Heart left ventricle (tissue), 16 donors: ENCODE data around the gene RBBP8. TPM values are rescaled to one million over a fixed set of nuclear protein-coding genes. Genes with fewer than 3 reads are reported as not detected.

ENCODE experiments used
- ATAC-seq, 4 donors: fragments of 200-7000 bp; cut with Tn5 transposase; one replicate each; pipeline ENCODE4 v1.9.1; 2020 to 2022; ENCODE audit warnings: moderate library complexity in 4 of 4, mild to moderate bottlenecking in 3 of 4, moderate number of reproducible peaks in 1 of 4
- DNase-seq, 5 donors: peaks; one replicate each; pipeline ENCODE4 v3.0.0-alpha.2; 2020
- H3K27ac ChIP-seq, 12 donors: fragments of 200-600 bp; sonication (generic) in 4 of 12; one replicate each; pipeline versions ENCODE4 v1.5.0 to v1.8.0; 2016 to 2022; ENCODE audit warnings: mild to moderate bottlenecking in 2 of 12
- H3K27me3 ChIP-seq, 9 donors: fragments of 200-600 bp; sonication (generic) in 2 of 9; one replicate each; pipeline versions ENCODE4 v1.5.1 to v1.8.0; 2016 to 2022; ENCODE audit warnings: mild to moderate bottlenecking in 3 of 9
- H3K36me3 ChIP-seq, 9 donors: fragments of 200-600 bp; sonication (generic) in 2 of 9; one replicate each; pipeline versions ENCODE4 v1.5.0 to v1.8.0; 2018 to 2022; ENCODE audit warnings: mild to moderate bottlenecking in 2 of 9
- H3K4me1 ChIP-seq, 12 donors: fragments of 200-600 bp; sonication (generic) in 4 of 12; one replicate each; pipeline versions ENCODE4 v1.5.0 to v1.8.0; 2016 to 2022; ENCODE audit warnings: mild to moderate bottlenecking in 3 of 12
- H3K4me3 ChIP-seq, 12 donors: fragments of 200-600 bp; sonication (generic) in 4 of 12; one replicate each; pipeline versions ENCODE4 v1.5.0 to v1.8.0; 2017 to 2022; ENCODE audit warnings: mild to moderate bottlenecking in 9 of 12, moderate library complexity in 4 of 12
- H3K9me3 ChIP-seq, 12 donors: fragments of 200-600 bp; sonication (generic) in 4 of 12; one replicate each; pipeline versions ENCODE4 v1.5.0 to v1.8.0; 2016 to 2022; ENCODE audit warnings: mild to moderate bottlenecking in 1 of 12
- CTCF ChIP-seq, 12 donors: fragments of 200-600 bp; sonication (generic) in 4 of 12; IDR thresholded peaks; one replicate each; pipeline versions ENCODE4 v1.5.0 to v1.8.0; 2018 to 2022; ENCODE audit warnings: antibody characterized with exemption in 12 of 12, mild to moderate bottlenecking in 5 of 12
- POLR2A ChIP-seq, 2 donors: fragments of 450-650 bp; IDR thresholded peaks; one replicate each; pipeline ENCODE4 v1.6.1; 2017; ENCODE audit warnings: antibody characterized with exemption in 2 of 2, mild to moderate bottlenecking in 2 of 2, moderate library complexity in 2 of 2
- WGBS, 4 donors: extraction: QIAGEN DNeasy Blood & Tissue Kit in 2 of 4; methylation state at CpG; one replicate each; pipeline versions ENCODE4 v1.1.5 to v1.1.7; 2013 to 2018; 5-methylcytosine and 5-hydroxymethylcytosine counted together
- intact Hi-C, 10 donors: fragments of 100-400 bp; cut with DNase I; formaldehyde crosslinking; loops; one replicate each; pipeline versions ENCODE4 v1.11.1 to v1.14.2; 2022
- polyA plus RNA-seq, 2 donors: library from polyadenylated mRNA; stranded (reverse); fragments of 200-250 nt; gene quantifications; one replicate each; pipeline ENCODE4 v1.2.3, GENCODE V29; 2013
- total RNA-seq, 9 donors: library from RNA; depleted of rRNA in 2 of 9; stranded (reverse); fragments of >200 nt in 2 of 9; fragmentation: NEBNext Ultra II Directional in 3 of 9; extraction: Animal tissue kit (Norgen Biotek cat#: 25700) in 3 of 9; gene quantifications; one replicate each; pipeline versions ENCODE4 v1.1.0 to v1.2.4, GENCODE V29; 2016 to 2023
- donor health status: ischemic (EF 13 %, LVEDD 7.1; RV severe dilation, severe dysfunction).
- donor health status: healthy with polysubstance abuse.
- donor health status: DM: no; HTN: yes; CAD: no.
- donor health status: DM: no; HTN: no; CAD: no.
- donor health status: ischemic (EF 25% LVEDD 6.9; RV normal size, moderate dysfunction).
- donor health status: ischemic (EF 25% LVEDD 5.7; RV mildly dilated, moderate dysfunction).
- donor health status: healthy.
- donor health status: DM: yes; HTN: yes; CAD: no.
- donor health status: ischemic (EF 35%, LVEDD 5.7; RV mildly dilated, moderate dysfunction).
- donor health status: nonischemic (EF 11% LVEDD 7.7; RV severe dilation, severe dysfunction).
- donor health status: DM: yes; HTN: yes; CAD: no.
- donor health status: PGD.
- donor health status: ischemic (EF 29% LVEDD 5.4; RV normal size, mild dysfunction).
- donor health status: nonischemic (EF 23%, LVEDD 6.1; RV moderate dilation, normal function).

The RBBP8 gene
- total and polyA plus RNA-seq, 11 donors, result 5.1 to 12.2 (median 8.8) TPM

- intact Hi-C loops, result loop anchor here in 1 of 10 donors (5.0 kb wide), 1 partner anchor 46 kb away; the partner anchor contains the start of gene RBBP8
These were observed 44.9 kb downstream of the RBBP8 start for GRCh38 chr18:22977847-22978701.

GRCh38 chr18:22980394-22980793, 47.3 kb downstream of the RBBP8 start:
- no peak for DNase-seq
- Histone ChIP-seq H3K36me3 (peaks cover 0 to 32% (median 6%) of the 10 kb centered on the region in 9 donors), H3K27me3 (no peaks in the 10 kb centered on the region), H3K9me3 (no peaks in the 10 kb centered on the region), H3K4me1 (peaks cover 0 to 15% (median 0%) of the 10 kb centered on the region in 12 donors), H3K27ac (no peak overlapping the region), H3K4me3 (no peak overlapping the region)
- intact Hi-C loops, result loop anchor here (5.0 to 10.0 kb wide), 10 partner anchors 46 to 406 kb away; partner anchors contain the start of gene RBBP8 (in 6 of the 10)
- WGBS, 4 donors, result 95 to 100% (median 100%) methylated on average over 1 of the region's 1 CpG
- no peak for TF ChIP-seq POLR2A (IDR thresholded peaks at IDR 0.05)
- ATAC-seq, result no peak

More at GRCh38 chr18:22977847-22978701, 44.9 kb downstream of the RBBP8 start:
- Histone ChIP-seq H3K27me3 (no peaks in the 10 kb centered on the region), H3K36me3 (peaks cover 0 to 29% (median 0%) of the 10 kb centered on the region in 9 donors), H3K9me3 (no peaks in the 10 kb centered on the region), H3K4me1 (peaks cover 0 to 20% (median 0%) of the 10 kb centered on the region in 12 donors), H3K27ac (peak overlapping the region in 1 of 12 donors; percentile 23), H3K4me3 (no peak overlapping the region)
- no peak for DNase-seq
- no peak for TF ChIP-seq POLR2A (IDR thresholded peaks at IDR 0.05)
- TF ChIP-seq CTCF (IDR thresholded peaks at IDR 0.05), result no peak
- ATAC-seq, result peak in 1 of 4 donors; percentile 47
- WGBS, 4 donors, result 73 to 83% (median 78%) methylated on average over 5 of the region's 5 CpGs

- Histone ChIP-seq H3K4me3 (no peak overlapping the region), H3K4me1 (peaks cover 0 to 15% (median 0%) of the 10 kb centered on the region in 12 donors), H3K9me3 (no peaks in the 10 kb centered on the region), H3K27ac (no peak overlapping the region), H3K36me3 (peaks cover 0 to 28% (median 8%) of the 10 kb centered on the region in 9 donors), H3K27me3 (no peaks in the 10 kb centered on the region)
- ATAC-seq, result no peak
- intact Hi-C loops, result loop anchor here (2.0 to 10.0 kb wide), 12 partner anchors 47 to 407 kb away; partner anchors contain the start of gene RBBP8 (in 7 of the 10)
- DNase-seq, result no peak
- WGBS, 4 donors, result 71 to 81% (median 75%) methylated on average over 6 of the region's 6 CpGs
- TF ChIP-seq CTCF (IDR thresholded peaks at IDR 0.05) (no peak), POLR2A (IDR thresholded peaks at IDR 0.05) (no peak)
These were observed 48.4 kb downstream of the RBBP8 start for GRCh38 chr18:22981274-22982133.

- no peak for ATAC-seq
- peaks cover 0 to 12% (median 0%) of the 10 kb centered on the region in 12 donors for H3K4me1 ChIP-seq
- H3K9me3 ChIP-seq, result no peaks in the 10 kb centered on the region
- no peak for DNase-seq
- WGBS, 4 donors, result 24 to 39% (median 33%) methylated on average over 3 of the region's 3 CpGs
- H3K27ac ChIP-seq, result no peak overlapping the region
- intact Hi-C loops, result loop anchor here (2.0 to 10.0 kb wide), 12 partner anchors 48 to 408 kb away; partner anchors contain the start of gene RBBP8 (in 7 of the 10)
- no peaks in the 10 kb centered on the region for H3K27me3 ChIP-seq
- no peak overlapping the region for H3K4me3 ChIP-seq
- TF ChIP-seq CTCF (IDR thresholded peaks at IDR 0.05) (peak; percentile 38 to 67 (median 54)), POLR2A (IDR thresholded peaks at IDR 0.05) (no peak)
- peaks cover 0 to 40% (median 8%) of the 10 kb centered on the region in 9 donors for H3K36me3 ChIP-seq
These were observed 50.0 kb downstream of the RBBP8 start for GRCh38 chr18:22983175-22983574.
